HG03565 (cell line): Measurements from ENCODE around the gene KIFC1.
"Not testable (repeated sequence)": the region's sequence is repeated elsewhere in the genome, so short reads cannot be mapped to it uniquely, and the experiment has no call there.

ENCODE experiments used
- ATAC-seq: cut with Tn5 transposase; IDR thresholded peaks from one replicate; pipeline ENCODE4 v1.9.1; 2021; ENCODE audit warnings: mild to moderate bottlenecking, moderate library complexity; ENCODE audit not compliant: unreplicated experiment

Gene KIFC1

GRCh38 chr6:33373960-33374910 is 17.4 kb upstream of the KIFC1 start:
- no peak for ATAC-seq

- ATAC-seq, result no peak
Observed at GRCh38 chr6:33375143-33375671, 16.4 kb upstream of the KIFC1 start.

- no peak for ATAC-seq
Observed at GRCh38 chr6:33377171-33377570, 14.5 kb upstream of the KIFC1 start.

- not testable (repeated sequence) for ATAC-seq
Observed at GRCh38 chr6:33379184-33379583, 12.4 kb upstream of the KIFC1 start.

DNA sequence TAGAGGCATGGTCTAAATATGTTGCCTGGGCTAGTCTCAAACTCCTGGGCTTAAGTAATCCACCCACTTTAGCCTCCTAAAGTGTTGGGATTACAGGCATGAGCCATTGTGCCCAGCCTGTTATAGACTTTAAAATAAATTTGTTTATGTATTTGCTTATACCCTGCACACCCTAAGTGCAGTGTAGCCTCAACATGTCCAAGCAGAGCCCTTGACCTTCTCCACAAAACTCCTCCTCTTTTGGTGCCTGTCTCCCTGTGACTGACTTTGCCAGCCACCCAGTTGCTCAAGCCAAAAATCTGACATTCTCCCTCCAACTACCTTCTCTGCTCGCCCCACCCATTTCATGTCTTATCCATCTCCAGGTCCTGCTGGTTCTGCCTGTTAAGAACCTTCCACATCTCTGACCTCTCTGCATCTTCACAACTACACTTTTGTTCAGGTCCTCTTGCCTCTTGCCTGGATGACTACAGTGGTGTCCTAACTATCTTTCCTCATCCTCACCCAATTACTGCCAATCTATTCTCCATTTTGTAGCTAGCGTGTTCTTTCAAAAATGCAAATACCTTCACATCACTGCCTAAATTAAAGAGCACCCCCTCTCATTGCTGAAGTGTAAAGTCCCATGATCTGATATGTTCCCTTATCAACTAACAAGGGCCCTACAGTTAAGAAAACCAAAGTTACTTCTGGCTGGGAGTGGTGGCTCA is 11.2 kb upstream of the KIFC1 start:
- ATAC-seq, result no peak

- no peak for ATAC-seq
Observed at GRCh38 chr6:33383427-33384185, 8.0 kb upstream of the KIFC1 start.

DNA sequence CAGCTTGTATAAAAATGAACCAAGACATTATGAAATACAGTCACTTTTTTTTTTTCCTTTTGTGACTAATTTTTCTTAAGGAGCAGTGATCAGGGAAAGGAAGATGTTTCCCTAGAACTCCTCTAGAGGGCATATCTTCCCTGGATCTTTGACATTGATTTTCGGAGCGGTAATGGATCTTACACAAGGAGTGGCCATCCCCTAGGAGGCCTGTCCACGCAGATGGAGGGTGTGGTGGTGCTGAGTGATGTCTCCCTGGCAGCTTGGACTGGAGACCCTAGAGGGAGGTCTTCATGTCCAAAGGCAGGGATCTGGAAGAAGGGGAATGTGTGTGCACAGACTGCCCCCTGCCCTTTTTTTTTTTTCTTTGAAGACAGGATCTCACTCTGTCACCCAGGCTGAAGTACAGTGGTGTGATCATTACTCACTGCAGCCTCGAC is 7.0 kb upstream of the KIFC1 start:
- no peak for ATAC-seq

DNA sequence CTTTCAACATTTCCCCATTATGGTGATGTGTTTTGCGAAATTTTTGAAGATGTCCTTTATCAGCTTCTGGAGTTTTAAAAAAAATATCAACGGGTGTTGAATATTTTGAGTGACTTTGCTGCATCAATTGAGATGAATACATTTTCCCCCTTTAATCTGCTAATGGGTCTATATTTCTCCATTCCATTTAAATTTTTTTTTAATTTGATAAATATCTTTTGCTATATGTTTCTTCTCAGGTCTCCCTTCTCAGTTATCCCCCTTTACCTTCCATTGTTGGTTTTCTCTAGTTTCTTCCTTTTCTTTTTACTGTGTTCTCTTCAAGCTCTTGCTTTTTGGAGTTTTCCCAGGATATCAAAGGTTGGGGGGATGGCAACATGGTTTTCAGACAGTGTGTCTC is 1.4 kb upstream of the KIFC1 start:
- ATAC-seq, result no peak

- no peak for ATAC-seq
Observed at GRCh38 chr6:33390767-33391277, 801 bp upstream of the KIFC1 start.

DNA sequence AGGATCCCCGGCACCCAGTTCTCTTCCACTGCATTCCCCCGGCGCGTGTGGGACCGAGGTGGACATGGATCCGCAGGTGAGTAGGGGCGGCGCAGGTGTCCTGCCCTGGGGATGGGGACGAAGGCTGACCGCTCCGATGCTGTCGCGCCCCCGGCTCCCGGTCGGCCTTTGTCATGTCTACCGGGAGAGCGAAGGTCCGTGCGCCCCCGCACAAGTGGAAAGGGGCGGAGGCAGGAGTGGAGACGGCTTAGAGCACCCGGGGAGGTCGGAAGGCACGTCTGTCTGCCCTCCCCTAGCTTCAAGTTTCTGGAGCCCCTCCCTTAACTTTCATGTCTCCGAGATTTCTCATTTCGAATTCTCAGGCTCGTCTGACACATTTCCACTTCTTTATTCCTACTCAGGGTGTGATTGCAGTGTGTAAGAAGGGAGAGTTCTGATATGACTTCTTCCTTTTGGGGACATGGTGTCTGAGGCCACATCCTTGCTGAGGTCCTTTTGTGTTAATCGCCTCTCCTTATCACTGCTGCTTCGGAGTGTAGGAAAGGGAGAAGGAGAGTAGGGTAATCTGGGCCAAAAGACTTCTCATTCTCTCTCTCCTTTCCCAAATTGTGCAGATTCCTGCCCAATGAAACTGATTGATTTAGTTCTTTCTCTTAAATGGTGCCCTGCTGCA is 435 bp downstream of the KIFC1 start:
- peak; percentile 2 for ATAC-seq

DNA sequence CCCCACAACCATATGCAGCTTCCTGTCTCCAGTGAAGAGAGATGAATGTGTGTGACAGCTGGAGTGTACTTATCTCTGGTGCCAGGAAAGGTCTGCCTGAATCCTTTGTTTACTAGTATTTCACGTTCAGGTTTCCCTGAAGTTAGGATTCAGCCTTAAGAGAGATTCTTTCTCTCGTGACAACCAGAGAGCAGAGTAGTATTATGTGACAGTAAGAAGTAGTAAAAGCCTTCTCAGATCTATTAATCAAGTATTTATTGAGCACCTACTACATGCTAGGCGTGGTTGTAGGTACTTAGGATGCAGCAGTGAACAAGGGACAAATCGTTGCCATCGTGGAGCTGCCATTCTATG is 949 bp downstream of the KIFC1 start:
- ATAC-seq, result no peak

DNA sequence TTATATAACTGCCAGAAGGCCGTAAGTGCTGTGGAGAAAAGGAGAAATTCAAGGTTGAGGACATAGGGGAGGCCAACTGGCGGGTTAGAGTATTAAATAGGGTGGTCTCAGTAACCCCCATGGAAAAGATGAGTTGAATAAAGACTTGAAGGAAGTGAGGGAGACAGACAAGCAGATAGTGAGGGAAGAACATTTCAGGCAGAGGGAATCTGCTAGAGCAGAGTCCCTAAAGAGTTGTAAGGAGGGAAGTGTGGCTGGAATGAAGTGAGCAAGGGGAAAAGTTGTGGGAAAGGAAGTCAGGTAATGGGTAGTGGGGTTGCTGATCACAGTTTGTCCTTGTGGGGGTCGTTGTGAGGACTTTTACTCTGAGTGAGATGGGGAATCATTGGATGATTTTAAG is 1.4 kb downstream of the KIFC1 start:
- ATAC-seq, result no peak

DNA sequence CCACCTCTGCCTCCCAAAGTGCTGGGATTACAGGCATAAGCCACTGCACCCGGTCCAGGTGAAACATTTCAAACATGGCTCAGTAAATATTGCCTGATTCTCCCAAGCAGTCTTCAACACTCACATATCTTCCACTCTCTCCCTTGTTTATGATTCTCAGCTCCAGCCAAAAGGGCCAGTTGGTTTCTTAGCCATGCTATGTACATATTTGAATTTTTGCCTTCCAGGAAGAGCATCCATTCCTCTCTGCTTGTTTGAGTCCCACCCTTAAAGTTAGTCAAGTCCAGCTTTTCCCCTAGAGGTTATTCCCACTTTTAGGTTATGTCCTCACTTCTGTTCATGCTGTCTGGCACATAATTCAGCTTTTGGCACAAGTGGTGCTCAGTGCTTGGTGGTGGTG is 5.9 kb downstream of the KIFC1 start:
- ATAC-seq, result no peak

GRCh38 chr6:33398601-33399000 is 7.0 kb downstream of the KIFC1 start:
- not testable (repeated sequence) for ATAC-seq

DNA sequence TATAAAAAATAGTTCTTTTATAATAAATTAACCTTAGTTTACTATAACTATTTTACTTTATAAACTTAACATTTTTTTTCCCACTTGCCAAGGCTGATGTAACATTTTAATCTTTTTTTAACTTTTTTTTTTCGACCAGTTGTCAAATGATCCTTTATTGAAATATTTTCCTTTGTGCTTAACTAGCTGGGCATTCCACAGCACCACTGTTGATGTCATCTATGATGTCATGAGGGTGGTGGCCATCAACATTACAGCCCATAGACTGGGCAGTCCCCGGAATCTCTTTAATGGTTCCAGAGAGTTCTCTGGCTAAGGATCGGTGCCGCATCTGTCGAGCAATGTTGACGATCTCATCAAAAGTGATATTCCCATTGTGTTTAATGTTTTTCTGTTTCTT is 8.3 kb downstream of the KIFC1 start:
- ATAC-seq, result not testable (repeated sequence)

GRCh38 chr6:33404884-33405283 is 13.3 kb downstream of the KIFC1 start:
- no peak for ATAC-seq

- ATAC-seq, result no peak
Observed at GRCh38 chr6:33405386-33405940, 13.8 kb downstream of the KIFC1 start.

GRCh38 chr6:33406126-33406525 is 14.5 kb downstream of the KIFC1 start:
- no peak for ATAC-seq

GRCh38 chr6:33407132-33407718 is 15.6 kb downstream of the KIFC1 start:
- ATAC-seq, result no peak
